Measurements from ENCODE around the gene UBAC2.

DNA sequence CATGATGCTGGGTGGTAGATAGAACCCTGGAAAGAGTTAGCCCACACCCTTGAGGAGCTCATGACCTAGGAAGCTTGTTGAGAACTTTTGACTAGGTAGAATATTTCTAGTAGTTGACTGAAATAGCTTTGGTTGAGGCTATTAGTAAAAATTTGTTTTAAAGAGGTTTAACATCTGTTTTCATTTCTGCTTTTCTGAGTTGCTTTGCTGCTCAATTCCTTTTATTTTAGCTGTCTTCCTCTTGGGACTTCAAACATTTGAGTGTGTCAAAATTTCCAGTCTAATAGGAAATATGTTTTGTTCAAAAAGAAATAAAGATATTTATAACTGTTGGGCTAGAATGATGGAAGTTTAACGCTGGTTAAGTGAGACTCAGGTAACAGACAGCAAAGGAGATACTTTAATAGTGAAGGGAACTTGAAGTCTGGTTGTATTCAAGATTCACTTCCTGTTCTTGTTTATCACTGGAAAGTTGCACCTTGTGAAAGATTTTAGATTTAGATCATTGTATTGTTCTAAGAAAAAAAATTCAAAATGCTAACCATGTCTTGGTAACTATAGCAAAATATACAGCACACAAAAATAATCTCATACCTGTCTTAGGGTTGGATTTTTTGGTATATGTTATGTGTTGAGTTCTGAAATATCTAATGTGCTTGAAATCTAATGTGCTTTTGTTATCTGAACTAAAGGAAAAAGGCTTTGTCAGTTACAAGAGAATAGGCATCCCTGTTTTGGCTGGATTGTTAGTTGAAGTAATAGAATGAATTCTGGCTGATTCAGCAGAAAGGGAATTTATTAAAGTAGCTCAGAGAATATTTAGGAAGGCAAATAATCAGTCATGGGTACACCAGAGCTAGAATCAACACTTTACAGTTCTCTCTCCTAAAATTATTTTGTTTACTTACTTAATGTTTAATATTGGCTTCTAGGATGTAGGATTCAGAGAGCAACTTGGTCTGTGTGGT is 81.9 kb downstream of the UBAC2 start:
- TF ChIP-seq, protein P1, sequence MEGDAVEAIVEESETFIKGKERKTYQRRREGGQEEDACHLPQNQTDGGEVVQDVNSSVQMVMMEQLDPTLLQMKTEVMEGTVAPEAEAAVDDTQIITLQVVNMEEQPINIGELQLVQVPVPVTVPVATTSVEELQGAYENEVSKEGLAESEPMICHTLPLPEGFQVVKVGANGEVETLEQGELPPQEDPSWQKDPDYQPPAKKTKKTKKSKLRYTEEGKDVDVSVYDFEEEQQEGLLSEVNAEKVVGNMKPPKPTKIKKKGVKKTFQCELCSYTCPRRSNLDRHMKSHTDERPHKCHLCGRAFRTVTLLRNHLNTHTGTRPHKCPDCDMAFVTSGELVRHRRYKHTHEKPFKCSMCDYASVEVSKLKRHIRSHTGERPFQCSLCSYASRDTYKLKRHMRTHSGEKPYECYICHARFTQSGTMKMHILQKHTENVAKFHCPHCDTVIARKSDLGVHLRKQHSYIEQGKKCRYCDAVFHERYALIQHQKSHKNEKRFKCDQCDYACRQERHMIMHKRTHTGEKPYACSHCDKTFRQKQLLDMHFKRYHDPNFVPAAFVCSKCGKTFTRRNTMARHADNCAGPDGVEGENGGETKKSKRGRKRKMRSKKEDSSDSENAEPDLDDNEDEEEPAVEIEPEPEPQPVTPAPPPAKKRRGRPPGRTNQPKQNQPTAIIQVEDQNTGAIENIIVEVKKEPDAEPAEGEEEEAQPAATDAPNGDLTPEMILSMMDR (IDR thresholded peaks at IDR 0.05; ENCODE audit: poor library complexity) = no peak
- no peak for TF ChIP-seq EZH2phosphoT487 (IDR thresholded peaks at IDR 0.05; ENCODE audit: low read depth, severe bottlenecking, unreplicated experiment)
- TF ChIP-seq EZH2 (IDR thresholded peaks at IDR 0.05; ENCODE audit: borderline replicate concordance) = no peak

All from hepatocyte (in vitro differentiated cells).